Progenitor cell of endocrine pancreas (in vitro differentiated cells): ENCODE measurements around the gene TMEM121B. TPM values are rescaled to one million over a fixed set of nuclear protein-coding genes. Genes with fewer than 3 reads are reported as not detected.

Experiments
- DNase-seq: peaks from one replicate; pipeline ENCODE4 v3.0.0; 2021; ENCODE audit warnings: low spot score; ENCODE audit not compliant: unreplicated experiment
- H3K27ac Mint-ChIP-seq: 2 replicates; pipeline ENCODE4 v1.8.0; 2021; ENCODE audit warnings: mild to moderate bottlenecking, moderate library complexity, mixed read lengths
- H3K27me3 Mint-ChIP-seq: 2 replicates; pipeline ENCODE4 v1.8.0; 2021; ENCODE audit warnings: mixed read lengths
- H3K36me3 Mint-ChIP-seq: 2 replicates; pipeline ENCODE4 v1.8.0; 2022; ENCODE audit warnings: mixed read lengths; ENCODE audit not compliant: insufficient read depth
- H3K4me1 Mint-ChIP-seq: 2 replicates; pipeline ENCODE4 v1.8.0; 2021; ENCODE audit warnings: low read depth, mixed read lengths
- H3K4me3 Mint-ChIP-seq: 2 replicates; pipeline ENCODE4 v1.8.0; 2021; ENCODE audit warnings: low read depth, mild to moderate bottlenecking, moderate library complexity, mixed read lengths
- H3K9me3 Mint-ChIP-seq: 2 replicates; pipeline ENCODE4 v1.8.0; 2021; ENCODE audit warnings: low read depth, mixed read lengths
- CTCF ChIP-seq: fragments of 200-600 bp; sonication (generic); IDR thresholded peaks from one replicate; pipeline ENCODE4 v1.5.0; 2021; ENCODE audit warnings: antibody characterized with exemption, mild to moderate bottlenecking; ENCODE audit not compliant: unreplicated experiment
- total RNA-seq: library from RNA; stranded (reverse); gene quantifications from 2 replicates; pipeline ENCODE4 v1.2.1, GENCODE V29; 2021

The TMEM121B gene
- total RNA-seq, 1 donor from 2014 or later, result 4.7 TPM

DNA sequence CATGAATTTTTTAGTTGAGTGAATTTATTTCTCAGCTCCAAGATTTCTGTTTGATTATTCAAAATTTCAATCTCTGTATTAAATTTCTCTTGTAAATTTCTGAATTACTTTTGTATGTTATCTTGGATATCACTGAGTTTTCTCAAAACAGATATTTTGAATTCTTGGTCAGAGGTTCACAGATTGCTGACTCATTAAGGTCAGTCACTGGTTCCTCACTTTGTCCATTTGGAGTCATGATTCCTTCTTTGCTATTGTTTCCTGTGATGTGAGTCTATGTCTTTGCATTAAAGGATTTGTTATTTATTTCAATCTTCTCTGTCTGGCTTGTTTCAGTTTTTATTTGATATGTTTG lies 46.5 kb downstream of the TMEM121B start:
- Mint-ChIP-seq H3K27me3 (no peaks in the 10 kb centered on the region), H3K27ac (no peak overlapping the region), H3K9me3 (no peaks in the 10 kb centered on the region), H3K36me3 (no peaks in the 10 kb centered on the region), H3K4me1 (no peaks in the 10 kb centered on the region), H3K4me3 (no peak overlapping the region)
- no peak for TF ChIP-seq CTCF
- DNase-seq, result no peak

DNA sequence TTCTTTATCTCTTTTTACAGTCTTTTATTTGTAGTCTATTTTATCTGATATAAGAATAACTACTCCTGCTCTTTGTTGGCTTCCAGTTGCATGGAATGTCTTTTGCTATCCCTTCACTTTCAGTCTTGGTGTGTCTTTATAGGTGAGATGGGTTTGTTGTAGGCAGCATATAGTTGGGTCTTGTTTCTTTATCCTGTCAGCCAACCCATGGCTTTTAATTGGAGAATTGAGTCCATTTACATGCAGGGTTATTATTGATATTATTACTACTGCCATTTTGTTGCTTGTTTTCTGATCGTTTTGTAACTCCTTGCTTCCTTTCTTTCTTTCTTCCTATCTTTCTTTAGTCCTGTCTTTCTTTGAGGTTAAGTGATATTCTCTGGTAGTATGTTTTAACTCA lies 48.3 kb downstream of the TMEM121B start:
- Mint-ChIP-seq H3K4me1 (peaks cover 7% of the 10 kb centered on the region), H3K4me3 (no peak overlapping the region), H3K27me3 (no peaks in the 10 kb centered on the region), H3K27ac (no peak overlapping the region), H3K36me3 (no peaks in the 10 kb centered on the region), H3K9me3 (no peaks in the 10 kb centered on the region)
- no peak for DNase-seq
- TF ChIP-seq CTCF, result no peak

Other genes starting within 250 kb of the TMEM121B start
- gene GAB4, start 113.1 kb downstream of the TMEM121B start, total RNA-seq, result not detected in 2 replicates
- gene IL17RA, start 36.4 kb downstream of the TMEM121B start, total RNA-seq, result 8.4 and 10.0 TPM in 2 replicates
- 39.7 and 40.4 TPM in 2 replicates for gene HDHD5, start 37.9 kb upstream of the TMEM121B start, total RNA-seq
- gene ADA2, start 98.1 kb upstream of the TMEM121B start, total RNA-seq, result 88.9 and 89.2 TPM in 2 replicates
- gene CECR2, start 248.1 kb upstream of the TMEM121B start, total RNA-seq, result 37.6 and 40.5 TPM in 2 replicates